HCEC 1CT (cell line): Measurements from ENCODE around the gene SPATA3.
"Not testable (repeated sequence)": the region's sequence is repeated elsewhere in the genome, so short reads cannot be mapped to it uniquely, and the experiment has no call there.

Experiments used
- DNase-seq: peaks from one replicate; pipeline ENCODE4 v3.0.0-alpha.2; 2017

The SPATA3 gene

GRCh38 chr2:230995821-230996220, at the start of gene SPATA3:
Gene SPATA3, plus strand, starts transcription at chr2:230996121. Its CDS starts 113 bp downstream, at chr2:230996234.
- no peak for DNase-seq

GRCh38 chr2:230946429-230947234, 49.3 kb upstream of the SPATA3 start:
- DNase-seq: no peak

GRCh38 chr2:230947235-230947576, 48.7 kb upstream of the SPATA3 start:
- no peak for DNase-seq

- DNase-seq: no peak
These were observed 48.0 kb upstream of the SPATA3 start for GRCh38 chr2:230947908-230948365.

GRCh38 chr2:230949966-230950873, 45.7 kb upstream of the SPATA3 start:
- no peak for DNase-seq

- no peak for DNase-seq
These were observed 45.0 kb upstream of the SPATA3 start for GRCh38 chr2:230950874-230951339.

- no peak for DNase-seq
These were observed 44.5 kb upstream of the SPATA3 start for GRCh38 chr2:230951396-230951795.

GRCh38 chr2:230952226-230952956, 43.5 kb upstream of the SPATA3 start:
- no peak for DNase-seq

- no peak for DNase-seq
These were observed 42.1 kb upstream of the SPATA3 start for GRCh38 chr2:230953845-230954244.

GRCh38 chr2:230954746-230955145, 41.2 kb upstream of the SPATA3 start:
- DNase-seq: no peak

GRCh38 chr2:230955163-230955737, 40.7 kb upstream of the SPATA3 start:
- no peak for DNase-seq

GRCh38 chr2:230956827-230957755, 38.8 kb upstream of the SPATA3 start:
- DNase-seq: peak; percentile 52

- no peak for DNase-seq
These were observed 38.0 kb upstream of the SPATA3 start for GRCh38 chr2:230957756-230958391.

GRCh38 chr2:230958820-230959756, 36.8 kb upstream of the SPATA3 start:
- DNase-seq: no peak

- DNase-seq: no peak
These were observed 35.9 kb upstream of the SPATA3 start for GRCh38 chr2:230960026-230960425.

- DNase-seq: no peak
These were observed 34.8 kb upstream of the SPATA3 start for GRCh38 chr2:230961091-230961491.

GRCh38 chr2:230964136-230964730, 31.7 kb upstream of the SPATA3 start:
- no peak for DNase-seq

- DNase-seq: no peak
These were observed 28.8 kb upstream of the SPATA3 start for GRCh38 chr2:230967113-230967512.

GRCh38 chr2:230968314-230968713, 27.6 kb upstream of the SPATA3 start:
- DNase-seq: not testable (repeated sequence)
